Astrocyte (in vitro differentiated cells and primary cell): ENCODE results near the gene RGS16.

ENCODE experiments used
- EZH2 ChIP-seq: IDR thresholded peaks from 2 replicates; pipeline ENCODE4 v1.6.1; 2012; ENCODE audit warnings: mild to moderate bottlenecking, low read length, inconsistent platforms; ENCODE audit not compliant: insufficient read depth
- TF ChIP-seq, protein P1 (sequence below): IDR thresholded peaks from 2 replicates; pipeline ENCODE4 v1.5.1; 2011; ENCODE audit warnings: low read depth, mild to moderate bottlenecking, inconsistent platforms, low read length, moderate library complexity; ENCODE audit not compliant: insufficient read depth

DNA sequence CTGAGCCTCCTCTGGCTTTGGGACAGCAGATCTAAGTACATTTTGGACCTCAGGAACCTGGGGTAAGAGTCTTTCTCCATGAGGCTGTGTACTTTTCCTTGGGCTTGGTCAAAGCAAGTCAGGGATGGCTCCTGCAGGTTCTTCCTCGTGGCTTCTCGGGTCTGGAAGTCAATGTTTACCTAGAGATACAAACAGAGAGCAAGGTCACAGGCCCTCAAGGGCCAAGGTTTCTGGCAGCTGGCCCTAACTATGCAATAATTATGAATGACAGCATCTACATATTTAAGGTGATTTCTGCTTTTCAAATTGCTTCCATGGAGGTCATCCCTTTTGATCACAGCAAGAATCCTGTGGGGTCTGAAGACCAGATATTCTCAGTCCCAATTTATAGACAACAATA, 42.5 kb upstream of the RGS16 start:
- TF ChIP-seq, protein P1, sequence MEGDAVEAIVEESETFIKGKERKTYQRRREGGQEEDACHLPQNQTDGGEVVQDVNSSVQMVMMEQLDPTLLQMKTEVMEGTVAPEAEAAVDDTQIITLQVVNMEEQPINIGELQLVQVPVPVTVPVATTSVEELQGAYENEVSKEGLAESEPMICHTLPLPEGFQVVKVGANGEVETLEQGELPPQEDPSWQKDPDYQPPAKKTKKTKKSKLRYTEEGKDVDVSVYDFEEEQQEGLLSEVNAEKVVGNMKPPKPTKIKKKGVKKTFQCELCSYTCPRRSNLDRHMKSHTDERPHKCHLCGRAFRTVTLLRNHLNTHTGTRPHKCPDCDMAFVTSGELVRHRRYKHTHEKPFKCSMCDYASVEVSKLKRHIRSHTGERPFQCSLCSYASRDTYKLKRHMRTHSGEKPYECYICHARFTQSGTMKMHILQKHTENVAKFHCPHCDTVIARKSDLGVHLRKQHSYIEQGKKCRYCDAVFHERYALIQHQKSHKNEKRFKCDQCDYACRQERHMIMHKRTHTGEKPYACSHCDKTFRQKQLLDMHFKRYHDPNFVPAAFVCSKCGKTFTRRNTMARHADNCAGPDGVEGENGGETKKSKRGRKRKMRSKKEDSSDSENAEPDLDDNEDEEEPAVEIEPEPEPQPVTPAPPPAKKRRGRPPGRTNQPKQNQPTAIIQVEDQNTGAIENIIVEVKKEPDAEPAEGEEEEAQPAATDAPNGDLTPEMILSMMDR = no peak
- TF ChIP-seq EZH2 = no peak
